WI38 (cell line): ENCODE results near the gene RNF8.

Experiments used
- H3K4me3 ChIP-seq: 2 replicates; pipeline ENCODE4 v1.5.1; 2011; ENCODE audit warnings: low read depth, mild to moderate bottlenecking, control low read depth, low read length
- CTCF ChIP-seq: IDR thresholded peaks from 2 replicates; pipeline ENCODE4 v1.5.1; 2012; ENCODE audit warnings: low read depth, mild to moderate bottlenecking, control low read depth, low read length

The RNF8 gene

GRCh38 chr6:37406726-37407341 lies 53.1 kb downstream of the RNF8 start:
- no peak for TF ChIP-seq CTCF
- no peak overlapping the region for H3K4me3 ChIP-seq

GRCh38 chr6:37407948-37408347 lies 54.2 kb downstream of the RNF8 start:
- H3K4me3 ChIP-seq = no peak overlapping the region
- TF ChIP-seq CTCF = no peak

GRCh38 chr6:37409501-37409900 lies 55.7 kb downstream of the RNF8 start:
- TF ChIP-seq CTCF = no peak
- H3K4me3 ChIP-seq = no peak overlapping the region

- H3K4me3 ChIP-seq = no peak overlapping the region
- no peak for TF ChIP-seq CTCF
Observed at GRCh38 chr6:37417393-37417792, 63.6 kb downstream of the RNF8 start.

GRCh38 chr6:37418722-37419121 lies 64.9 kb downstream of the RNF8 start:
- TF ChIP-seq CTCF = no peak
- H3K4me3 ChIP-seq = no peak overlapping the region

- no peak overlapping the region for H3K4me3 ChIP-seq
Observed at GRCh38 chr6:37426058-37426944, 72.5 kb downstream of the RNF8 start.

More at GRCh38 chr6:37426058-37426944, 72.5 kb downstream of the RNF8 start:
- no peak for TF ChIP-seq CTCF
